HepG2 (cell line): ENCODE data around the gene ARHGEF39. TPM values are rescaled to one million over a fixed set of nuclear protein-coding genes. Genes with fewer than 3 reads are reported as not detected.

Experiments used
- AGO2 ChIP-seq: fragments of 200-400 bp; formaldehyde crosslinking; optimal IDR thresholded peaks from 2 replicates; pipeline ENCODE3; 2017; ENCODE audit warnings: mild to moderate bottlenecking, low read depth, low read length, moderate library complexity
- GABPA ChIP-seq, 2 experiments: IDR thresholded peaks; 2 replicates each; pipeline ENCODE4 v1.6.1; 2011 to 2016; ENCODE audit warnings: low read depth in 2 of 2, low read length in 1 of 2, missing biosample characterization in 1 of 2, missing genetic modification characterization in 1 of 2
- LCORL ChIP-seq, 2 experiments: fragments of 450-650 bp in 1 of 2; sonication (generic) in 1 of 2; formaldehyde crosslinking in 1 of 2; IDR thresholded peaks; 2 replicates each; pipeline versions ENCODE4 v1.5.0 to v1.6.1; 2017 to 2020; ENCODE audit warnings: antibody characterized with exemption in 1 of 2, missing genetic modification reagents in 1 of 2
- SIX4 ChIP-seq: sonication (generic); formaldehyde crosslinking; IDR thresholded peaks from 2 replicates; pipeline ENCODE4 v1.4.0; 2020; ENCODE audit warnings: missing genetic modification reagents
- SNAPC2 ChIP-seq: sonication (generic); formaldehyde crosslinking; IDR thresholded peaks from 2 replicates; pipeline ENCODE4 v1.8.1; 2022; ENCODE audit warnings: mild to moderate bottlenecking, missing genetic modification reagents
- TCF7 ChIP-seq: sonication (generic); IDR thresholded peaks from 2 replicates; pipeline ENCODE4 v1.6.1; 2016; ENCODE audit warnings: antibody characterized with exemption, low read depth
- ZNF572 ChIP-seq: sonication (generic); formaldehyde crosslinking; IDR thresholded peaks from 2 replicates; pipeline ENCODE4 v1.5.1; 2020; ENCODE audit warnings: mild to moderate bottlenecking, missing genetic modification reagents
- polyA plus RNA-seq, 8 experiments: library from polyadenylated mRNA; depleted of rRNA in 3 of 8; stranded (reverse) in 7 of 8; unstranded in 1 of 8; fragments of >200 nt; fragmentation: Illumina TruSeq in 4 of 8; extraction: Trizol in 4 of 8; gene quantifications; 2 replicates each; pipeline versions ENCODE4 v1.2.1 to v1.2.3, GENCODE V29; 2011 to 2016; ENCODE audit warnings: low read depth in 4 of 8, missing spikeins in 1 of 8, mixed read lengths in 1 of 8; ENCODE audit not compliant: insufficient read depth in 1 of 8
- total RNA-seq, 5 experiments: library from RNA; depleted of rRNA; stranded (reverse); fragments of >200 nt; fragmentation: Illumina TruSeq; extraction: Trizol; gene quantifications; 2 replicates each; pipeline ENCODE4 v1.2.3, GENCODE V29; 2016; ENCODE audit warnings: low read depth in 1 of 5
- TF ChIP-seq, protein P1 (sequence below): sonication (generic); formaldehyde crosslinking; IDR thresholded peaks from 2 replicates; pipeline ENCODE4 v1.4.0; 2020; ENCODE audit warnings: missing genetic modification reagents
- TF ChIP-seq, protein P2 (sequence below): sonication (generic); formaldehyde crosslinking; IDR thresholded peaks from 2 replicates; pipeline ENCODE4 v1.4.0; 2020; ENCODE audit warnings: mild to moderate bottlenecking, missing genetic modification reagents
- TF ChIP-seq, protein P3 (sequence below): sonication (generic); formaldehyde crosslinking; conservative IDR thresholded peaks from 2 replicates; pipeline ENCODE4 v1.5.0; 2020; ENCODE audit warnings: missing genetic modification reagents
- TF ChIP-seq, protein P4 (sequence below): sonication (generic); formaldehyde crosslinking; IDR thresholded peaks from 2 replicates; pipeline ENCODE4 v1.4.0; 2020; ENCODE audit warnings: missing genetic modification reagents, borderline replicate concordance
- TF ChIP-seq, protein P5 (sequence below): IDR thresholded peaks from 2 replicates; pipeline ENCODE4 v1.6.1; 2016; ENCODE audit warnings: missing compliant biosample characterization, missing genetic modification reagents, borderline replicate concordance
- TF ChIP-seq, protein P6 (sequence below): sonication (generic); formaldehyde crosslinking; IDR thresholded peaks from 2 replicates; pipeline ENCODE4 v1.4.0; 2020; ENCODE audit warnings: missing genetic modification reagents

ARHGEF39 gene
- total and polyA plus RNA-seq, 2 of the 13 experiments (the other 11 are each of a cell fraction or from before 2014, with no cell fraction given) = 11.2 to 12.3 TPM

DNA sequence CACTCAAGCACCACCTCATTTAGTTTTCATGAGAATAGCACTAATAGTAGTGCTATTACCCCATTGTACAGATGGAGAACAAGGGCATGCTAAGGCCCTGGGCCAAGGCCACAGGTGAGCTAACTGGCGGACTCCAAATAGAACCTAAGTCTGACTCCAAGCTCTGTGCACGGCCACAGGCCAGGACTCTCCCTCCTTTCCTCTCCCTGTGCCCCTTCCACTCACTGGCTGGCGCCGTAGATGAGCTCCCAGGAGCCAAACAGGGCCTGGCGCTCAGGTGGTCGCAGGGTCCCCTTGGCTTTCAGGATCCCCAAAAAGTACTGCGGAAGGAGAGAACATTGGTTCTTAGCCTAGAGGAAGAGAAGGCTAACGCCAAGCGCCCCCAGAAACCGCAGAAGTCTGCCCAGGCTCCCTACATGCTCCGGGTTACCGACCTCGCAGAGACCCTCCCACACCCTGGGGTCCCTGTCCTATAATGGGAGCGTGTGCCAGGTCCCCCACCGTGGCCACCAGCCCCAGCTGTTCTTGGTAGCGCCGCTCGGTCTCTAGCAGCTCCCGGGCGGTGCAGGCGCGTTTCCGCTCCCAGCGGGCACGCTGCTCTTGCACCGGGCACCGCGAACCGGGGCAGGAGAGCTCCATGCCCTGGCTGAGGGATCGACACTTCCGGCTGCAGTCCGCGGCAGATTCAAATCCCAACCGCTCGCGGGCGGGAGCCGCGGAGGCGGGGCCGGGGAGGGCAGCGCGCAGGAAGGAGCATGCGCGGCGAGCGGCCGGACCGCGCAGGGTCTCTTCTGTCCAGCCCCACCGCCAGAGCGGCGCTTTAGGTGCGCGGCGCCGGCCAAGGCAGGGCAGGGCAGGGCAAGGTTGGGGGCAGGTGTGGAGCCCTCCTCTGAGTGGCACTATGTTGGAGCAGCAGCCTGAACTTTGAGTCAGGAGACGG, at the start of gene ARHGEF39 (continued):
- TF ChIP-seq, protein P1, sequence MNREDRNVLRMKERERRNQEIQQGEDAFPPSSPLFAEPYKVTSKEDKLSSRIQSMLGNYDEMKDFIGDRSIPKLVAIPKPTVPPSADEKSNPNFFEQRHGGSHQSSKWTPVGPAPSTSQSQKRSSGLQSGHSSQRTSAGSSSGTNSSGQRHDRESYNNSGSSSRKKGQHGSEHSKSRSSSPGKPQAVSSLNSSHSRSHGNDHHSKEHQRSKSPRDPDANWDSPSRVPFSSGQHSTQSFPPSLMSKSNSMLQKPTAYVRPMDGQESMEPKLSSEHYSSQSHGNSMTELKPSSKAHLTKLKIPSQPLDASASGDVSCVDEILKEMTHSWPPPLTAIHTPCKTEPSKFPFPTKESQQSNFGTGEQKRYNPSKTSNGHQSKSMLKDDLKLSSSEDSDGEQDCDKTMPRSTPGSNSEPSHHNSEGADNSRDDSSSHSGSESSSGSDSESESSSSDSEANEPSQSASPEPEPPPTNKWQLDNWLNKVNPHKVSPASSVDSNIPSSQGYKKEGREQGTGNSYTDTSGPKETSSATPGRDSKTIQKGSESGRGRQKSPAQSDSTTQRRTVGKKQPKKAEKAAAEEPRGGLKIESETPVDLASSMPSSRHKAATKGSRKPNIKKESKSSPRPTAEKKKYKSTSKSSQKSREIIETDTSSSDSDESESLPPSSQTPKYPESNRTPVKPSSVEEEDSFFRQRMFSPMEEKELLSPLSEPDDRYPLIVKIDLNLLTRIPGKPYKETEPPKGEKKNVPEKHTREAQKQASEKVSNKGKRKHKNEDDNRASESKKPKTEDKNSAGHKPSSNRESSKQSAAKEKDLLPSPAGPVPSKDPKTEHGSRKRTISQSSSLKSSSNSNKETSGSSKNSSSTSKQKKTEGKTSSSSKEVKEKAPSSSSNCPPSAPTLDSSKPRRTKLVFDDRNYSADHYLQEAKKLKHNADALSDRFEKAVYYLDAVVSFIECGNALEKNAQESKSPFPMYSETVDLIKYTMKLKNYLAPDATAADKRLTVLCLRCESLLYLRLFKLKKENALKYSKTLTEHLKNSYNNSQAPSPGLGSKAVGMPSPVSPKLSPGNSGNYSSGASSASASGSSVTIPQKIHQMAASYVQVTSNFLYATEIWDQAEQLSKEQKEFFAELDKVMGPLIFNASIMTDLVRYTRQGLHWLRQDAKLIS (CRISPR knock-in tag) = no peak
- TF ChIP-seq LCORL (IDR thresholded peaks at IDR 0.05) (no peak), LCORL (CRISPR knock-in tag; IDR thresholded peaks at IDR 0.05) (peak; percentile 83), SNAPC2 (CRISPR knock-in tag) (peak; percentile 87), AGO2 (peak; percentile 33), GABPA (IDR thresholded peaks at IDR 0.05; ENCODE audit: low read depth, low read length) (no peak), GABPA (CRISPR knock-in tag; IDR thresholded peaks at IDR 0.05; ENCODE audit: low read depth) (peak; percentile 88), SIX4 (CRISPR knock-in tag) (peak; percentile 15; the same call in 1 of the 2 replicates), ZNF572 (CRISPR knock-in tag) (no peak), TCF7 (no peak)
- TF ChIP-seq, protein P2, sequence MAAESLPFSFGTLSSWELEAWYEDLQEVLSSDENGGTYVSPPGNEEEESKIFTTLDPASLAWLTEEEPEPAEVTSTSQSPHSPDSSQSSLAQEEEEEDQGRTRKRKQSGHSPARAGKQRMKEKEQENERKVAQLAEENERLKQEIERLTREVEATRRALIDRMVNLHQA (CRISPR knock-in tag) = no peak
- TF ChIP-seq, protein P3, sequence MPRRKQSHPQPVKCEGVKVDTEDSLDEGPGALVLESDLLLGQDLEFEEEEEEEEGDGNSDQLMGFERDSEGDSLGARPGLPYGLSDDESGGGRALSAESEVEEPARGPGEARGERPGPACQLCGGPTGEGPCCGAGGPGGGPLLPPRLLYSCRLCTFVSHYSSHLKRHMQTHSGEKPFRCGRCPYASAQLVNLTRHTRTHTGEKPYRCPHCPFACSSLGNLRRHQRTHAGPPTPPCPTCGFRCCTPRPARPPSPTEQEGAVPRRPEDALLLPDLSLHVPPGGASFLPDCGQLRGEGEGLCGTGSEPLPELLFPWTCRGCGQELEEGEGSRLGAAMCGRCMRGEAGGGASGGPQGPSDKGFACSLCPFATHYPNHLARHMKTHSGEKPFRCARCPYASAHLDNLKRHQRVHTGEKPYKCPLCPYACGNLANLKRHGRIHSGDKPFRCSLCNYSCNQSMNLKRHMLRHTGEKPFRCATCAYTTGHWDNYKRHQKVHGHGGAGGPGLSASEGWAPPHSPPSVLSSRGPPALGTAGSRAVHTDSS = peak; percentile 68; the same call in 1 of the 2 replicates
- TF ChIP-seq, protein P4, sequence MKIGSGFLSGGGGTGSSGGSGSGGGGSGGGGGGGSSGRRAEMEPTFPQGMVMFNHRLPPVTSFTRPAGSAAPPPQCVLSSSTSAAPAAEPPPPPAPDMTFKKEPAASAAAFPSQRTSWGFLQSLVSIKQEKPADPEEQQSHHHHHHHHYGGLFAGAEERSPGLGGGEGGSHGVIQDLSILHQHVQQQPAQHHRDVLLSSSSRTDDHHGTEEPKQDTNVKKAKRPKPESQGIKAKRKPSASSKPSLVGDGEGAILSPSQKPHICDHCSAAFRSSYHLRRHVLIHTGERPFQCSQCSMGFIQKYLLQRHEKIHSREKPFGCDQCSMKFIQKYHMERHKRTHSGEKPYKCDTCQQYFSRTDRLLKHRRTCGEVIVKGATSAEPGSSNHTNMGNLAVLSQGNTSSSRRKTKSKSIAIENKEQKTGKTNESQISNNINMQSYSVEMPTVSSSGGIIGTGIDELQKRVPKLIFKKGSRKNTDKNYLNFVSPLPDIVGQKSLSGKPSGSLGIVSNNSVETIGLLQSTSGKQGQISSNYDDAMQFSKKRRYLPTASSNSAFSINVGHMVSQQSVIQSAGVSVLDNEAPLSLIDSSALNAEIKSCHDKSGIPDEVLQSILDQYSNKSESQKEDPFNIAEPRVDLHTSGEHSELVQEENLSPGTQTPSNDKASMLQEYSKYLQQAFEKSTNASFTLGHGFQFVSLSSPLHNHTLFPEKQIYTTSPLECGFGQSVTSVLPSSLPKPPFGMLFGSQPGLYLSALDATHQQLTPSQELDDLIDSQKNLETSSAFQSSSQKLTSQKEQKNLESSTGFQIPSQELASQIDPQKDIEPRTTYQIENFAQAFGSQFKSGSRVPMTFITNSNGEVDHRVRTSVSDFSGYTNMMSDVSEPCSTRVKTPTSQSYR (CRISPR knock-in tag) = no peak
- TF ChIP-seq, protein P5, sequence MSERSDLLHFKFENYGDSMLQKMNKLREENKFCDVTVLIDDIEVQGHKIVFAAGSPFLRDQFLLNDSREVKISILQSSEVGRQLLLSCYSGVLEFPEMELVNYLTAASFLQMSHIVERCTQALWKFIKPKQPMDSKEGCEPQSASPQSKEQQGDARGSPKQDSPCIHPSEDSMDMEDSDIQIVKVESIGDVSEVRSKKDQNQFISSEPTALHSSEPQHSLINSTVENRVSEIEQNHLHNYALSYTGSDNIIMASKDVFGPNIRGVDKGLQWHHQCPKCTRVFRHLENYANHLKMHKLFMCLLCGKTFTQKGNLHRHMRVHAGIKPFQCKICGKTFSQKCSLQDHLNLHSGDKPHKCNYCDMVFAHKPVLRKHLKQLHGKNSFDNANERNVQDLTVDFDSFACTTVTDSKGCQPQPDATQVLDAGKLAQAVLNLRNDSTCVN (CRISPR knock-in tag) = peak; percentile 70; the same call in 1 of the 2 replicates
- TF ChIP-seq, protein P6, sequence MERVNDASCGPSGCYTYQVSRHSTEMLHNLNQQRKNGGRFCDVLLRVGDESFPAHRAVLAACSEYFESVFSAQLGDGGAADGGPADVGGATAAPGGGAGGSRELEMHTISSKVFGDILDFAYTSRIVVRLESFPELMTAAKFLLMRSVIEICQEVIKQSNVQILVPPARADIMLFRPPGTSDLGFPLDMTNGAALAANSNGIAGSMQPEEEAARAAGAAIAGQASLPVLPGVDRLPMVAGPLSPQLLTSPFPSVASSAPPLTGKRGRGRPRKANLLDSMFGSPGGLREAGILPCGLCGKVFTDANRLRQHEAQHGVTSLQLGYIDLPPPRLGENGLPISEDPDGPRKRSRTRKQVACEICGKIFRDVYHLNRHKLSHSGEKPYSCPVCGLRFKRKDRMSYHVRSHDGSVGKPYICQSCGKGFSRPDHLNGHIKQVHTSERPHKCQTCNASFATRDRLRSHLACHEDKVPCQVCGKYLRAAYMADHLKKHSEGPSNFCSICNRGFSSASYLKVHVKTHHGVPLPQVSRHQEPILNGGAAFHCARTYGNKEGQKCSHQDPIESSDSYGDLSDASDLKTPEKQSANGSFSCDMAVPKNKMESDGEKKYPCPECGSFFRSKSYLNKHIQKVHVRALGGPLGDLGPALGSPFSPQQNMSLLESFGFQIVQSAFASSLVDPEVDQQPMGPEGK (CRISPR knock-in tag) = peak; percentile 76
